ENCODE results near the gene USF2. TPM values are rescaled to one million over a fixed set of nuclear protein-coding genes. Genes with fewer than 3 reads are reported as not detected.

The USF2 gene
- total and polyA plus RNA-seq, 2 of the 8 experiments (the other 6 are each of a cell fraction or from before 2014, with no cell fraction given) = 74.1 to 109 TPM

DNA sequence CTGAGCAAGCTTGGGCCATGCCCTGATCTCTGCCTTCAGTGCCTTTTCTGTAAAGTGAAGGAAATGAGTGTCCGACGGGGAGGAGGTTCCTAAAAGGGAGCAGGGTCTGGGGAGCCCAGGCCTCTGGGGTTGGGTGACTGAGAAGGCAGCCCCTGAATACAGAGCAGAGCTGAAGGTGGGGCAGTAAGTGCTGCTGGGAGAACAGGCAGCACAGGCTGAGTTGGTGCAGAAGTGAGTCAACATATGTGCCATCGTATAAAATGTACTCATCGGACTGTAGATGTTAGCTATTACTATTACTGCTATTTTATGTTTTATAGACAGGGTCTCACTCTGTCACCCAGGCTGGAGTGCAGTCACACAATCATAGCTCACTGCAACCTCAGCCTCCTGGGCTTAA is 12.5 kb downstream of the USF2 start (continued):
- TF ChIP-seq CBX8 (IDR thresholded peaks at IDR 0.05; ENCODE audit: borderline replicate concordance, low read depth, low read length) = no peak
- no peak for TF ChIP-seq USF2 (IDR thresholded peaks at IDR 0.05; ENCODE audit: low read length)
- TF ChIP-seq JUN (IDR thresholded peaks at IDR 0.05; ENCODE audit: low read depth, low read length) = no peak
- TF ChIP-seq RBBP5 (IDR thresholded peaks at IDR 0.05; ENCODE audit: borderline replicate concordance, low read depth, low read length) = no peak
- TF ChIP-seq POLR2A (IDR thresholded peaks at IDR 0.05; ENCODE audit: control extremely low read depth in 1 of 2, low read depth in 2 of 2, low read length in 2 of 2) = no peak
- no peak for TF ChIP-seq CBX5 (IDR thresholded peaks at IDR 0.05; ENCODE audit: low read depth, low read length)

Measured in H1 (cell line).